ENCODE measurements around the gene GRIN3B. TPM values are rescaled to one million over a fixed set of nuclear protein-coding genes. Genes with fewer than 3 reads are reported as not detected.

GRIN3B gene
- total and polyA plus RNA-seq, 9 of the 15 experiments (the other 6 are each of a cell fraction or from before 2014, with no cell fraction given), result 0.06 to 0.95 (median 0.19) TPM; not detected in 6

- TF ChIP-seq HDAC1 (IDR thresholded peaks at IDR 0.05) (peak; percentile 69 to 83), ATF1 (CRISPR knock-in tag; IDR thresholded peaks at IDR 0.05) (no peak), ATF1 (tag; IDR thresholded peaks at IDR 0.05) (peak; percentile 89), MAFF (IDR thresholded peaks at IDR 0.05; ENCODE audit: low read length) (no peak; the same call in 1 of the 2 replicates), HNRNPLL (IDR thresholded peaks at IDR 0.05; ENCODE audit: low read depth, low read length, poor library complexity, severe bottlenecking) (no peak), HIVEP1 (CRISPR knock-in tag; IDR thresholded peaks at IDR 0.05) (no peak), NRF1 (conservative IDR thresholded peaks at IDR 0.05 in 1 of 2, IDR thresholded peaks at IDR 0.05 in 1 of 2) (peak in 1 of 2 experiments; percentile 54; a peak in 2 of 4 replicates), HOXB6 (CRISPR knock-in tag; IDR thresholded peaks at IDR 0.05; ENCODE audit: borderline replicate concordance) (no peak), ZFP91 (CRISPR knock-in tag; IDR thresholded peaks at IDR 0.05) (no peak), RERE (CRISPR knock-in tag; IDR thresholded peaks at IDR 0.05; ENCODE audit: borderline replicate concordance) (no peak), ARNT (IDR thresholded peaks at IDR 0.05) (peak in 1 of 2 experiments; percentile 68; a peak in 2 of 4 replicates), MEIS2 (IDR thresholded peaks at IDR 0.05; ENCODE audit: partially characterized antibody) (peak; percentile 89), ZNF696 (CRISPR knock-in tag; conservative IDR thresholded peaks at IDR 0.05) (no peak)
- TF ChIP-seq, protein P1, sequence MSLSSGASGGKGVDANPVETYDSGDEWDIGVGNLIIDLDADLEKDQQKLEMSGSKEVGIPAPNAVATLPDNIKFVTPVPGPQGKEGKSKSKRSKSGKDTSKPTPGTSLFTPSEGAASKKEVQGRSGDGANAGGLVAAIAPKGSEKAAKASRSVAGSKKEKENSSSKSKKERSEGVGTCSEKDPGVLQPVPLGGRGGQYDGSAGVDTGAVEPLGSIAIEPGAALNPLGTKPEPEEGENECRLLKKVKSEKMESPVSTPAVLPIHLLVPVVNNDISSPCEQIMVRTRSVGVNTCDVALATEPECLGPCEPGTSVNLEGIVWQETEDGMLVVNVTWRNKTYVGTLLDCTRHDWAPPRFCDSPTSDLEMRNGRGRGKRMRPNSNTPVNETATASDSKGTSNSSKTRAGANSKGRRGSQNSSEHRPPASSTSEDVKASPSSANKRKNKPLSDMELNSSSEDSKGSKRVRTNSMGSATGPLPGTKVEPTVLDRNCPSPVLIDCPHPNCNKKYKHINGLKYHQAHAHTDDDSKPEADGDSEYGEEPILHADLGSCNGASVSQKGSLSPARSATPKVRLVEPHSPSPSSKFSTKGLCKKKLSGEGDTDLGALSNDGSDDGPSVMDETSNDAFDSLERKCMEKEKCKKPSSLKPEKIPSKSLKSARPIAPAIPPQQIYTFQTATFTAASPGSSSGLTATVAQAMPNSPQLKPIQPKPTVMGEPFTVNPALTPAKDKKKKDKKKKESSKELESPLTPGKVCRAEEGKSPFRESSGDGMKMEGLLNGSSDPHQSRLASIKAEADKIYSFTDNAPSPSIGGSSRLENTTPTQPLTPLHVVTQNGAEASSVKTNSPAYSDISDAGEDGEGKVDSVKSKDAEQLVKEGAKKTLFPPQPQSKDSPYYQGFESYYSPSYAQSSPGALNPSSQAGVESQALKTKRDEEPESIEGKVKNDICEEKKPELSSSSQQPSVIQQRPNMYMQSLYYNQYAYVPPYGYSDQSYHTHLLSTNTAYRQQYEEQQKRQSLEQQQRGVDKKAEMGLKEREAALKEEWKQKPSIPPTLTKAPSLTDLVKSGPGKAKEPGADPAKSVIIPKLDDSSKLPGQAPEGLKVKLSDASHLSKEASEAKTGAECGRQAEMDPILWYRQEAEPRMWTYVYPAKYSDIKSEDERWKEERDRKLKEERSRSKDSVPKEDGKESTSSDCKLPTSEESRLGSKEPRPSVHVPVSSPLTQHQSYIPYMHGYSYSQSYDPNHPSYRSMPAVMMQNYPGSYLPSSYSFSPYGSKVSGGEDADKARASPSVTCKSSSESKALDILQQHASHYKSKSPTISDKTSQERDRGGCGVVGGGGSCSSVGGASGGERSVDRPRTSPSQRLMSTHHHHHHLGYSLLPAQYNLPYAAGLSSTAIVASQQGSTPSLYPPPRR (CRISPR knock-in tag; IDR thresholded peaks at IDR 0.05; ENCODE audit: borderline replicate concordance), result 0 out of 2 replicates have a peak, but pooled peaks have one; percentile 14
Measured at GRCh38 chr19:1040476-1041271, 40.5 kb downstream of the GRIN3B start (continued).

Measured in K562 (cell line).